Femur (tissue), 1 donor: ENCODE results near the gene HGS.
A peak's percentile ranks its signal among the peaks of the same experiment; 100 is the strongest.

ENCODE experiments used
- DNase-seq: peaks from one replicate; pipeline ENCODE4 v3.0.0-alpha.2; 2017

Gene HGS

GRCh38 chr17:81706232-81706611 lies 22.4 kb downstream of the HGS start:
- DNase-seq: no peak

GRCh38 chr17:81706757-81707624 lies 23.2 kb downstream of the HGS start:
- no peak for DNase-seq

GRCh38 chr17:81707725-81708646 lies 24.2 kb downstream of the HGS start:
- DNase-seq: no peak

- no peak for DNase-seq
Measured at GRCh38 chr17:81708739-81709185, 25.0 kb downstream of the HGS start.

GRCh38 chr17:81710514-81711308 lies 26.9 kb downstream of the HGS start:
- DNase-seq: no peak

GRCh38 chr17:81711814-81712467 lies 28.1 kb downstream of the HGS start, which contains the start of gene SLC25A10:
TSS of gene SLC25A10 (plus strand) at chr17:81712284. CDS start at chr17:81712427, 143 bp downstream.
- DNase-seq: peak; percentile 68

- no peak for DNase-seq
Measured at GRCh38 chr17:81712468-81713003, 28.7 kb downstream of the HGS start.

GRCh38 chr17:81713004-81713555 lies 29.3 kb downstream of the HGS start:
- DNase-seq: no peak

- no peak for DNase-seq
Measured at GRCh38 chr17:81713556-81714411, 30.0 kb downstream of the HGS start.

- DNase-seq: no peak
Measured at GRCh38 chr17:81714412-81715106, 30.7 kb downstream of the HGS start.

- no peak for DNase-seq
Measured at GRCh38 chr17:81715107-81715871, 31.5 kb downstream of the HGS start.

GRCh38 chr17:81715872-81716673 lies 32.3 kb downstream of the HGS start:
- no peak for DNase-seq

GRCh38 chr17:81716674-81716996 lies 32.8 kb downstream of the HGS start:
- DNase-seq: no peak

GRCh38 chr17:81717049-81717765 lies 33.4 kb downstream of the HGS start:
- no peak for DNase-seq

GRCh38 chr17:81717766-81718089 lies 33.9 kb downstream of the HGS start:
- DNase-seq: no peak

- DNase-seq: no peak
Measured at GRCh38 chr17:81719410-81720266, 35.8 kb downstream of the HGS start.
